ENCODE results near the gene TAPT1. TPM values are rescaled to one million over a fixed set of nuclear protein-coding genes. Genes with fewer than 3 reads are reported as not detected.

The TAPT1 gene
- total RNA-seq, 1 experiment from 2014 or later, result 48.6 TPM

DNA sequence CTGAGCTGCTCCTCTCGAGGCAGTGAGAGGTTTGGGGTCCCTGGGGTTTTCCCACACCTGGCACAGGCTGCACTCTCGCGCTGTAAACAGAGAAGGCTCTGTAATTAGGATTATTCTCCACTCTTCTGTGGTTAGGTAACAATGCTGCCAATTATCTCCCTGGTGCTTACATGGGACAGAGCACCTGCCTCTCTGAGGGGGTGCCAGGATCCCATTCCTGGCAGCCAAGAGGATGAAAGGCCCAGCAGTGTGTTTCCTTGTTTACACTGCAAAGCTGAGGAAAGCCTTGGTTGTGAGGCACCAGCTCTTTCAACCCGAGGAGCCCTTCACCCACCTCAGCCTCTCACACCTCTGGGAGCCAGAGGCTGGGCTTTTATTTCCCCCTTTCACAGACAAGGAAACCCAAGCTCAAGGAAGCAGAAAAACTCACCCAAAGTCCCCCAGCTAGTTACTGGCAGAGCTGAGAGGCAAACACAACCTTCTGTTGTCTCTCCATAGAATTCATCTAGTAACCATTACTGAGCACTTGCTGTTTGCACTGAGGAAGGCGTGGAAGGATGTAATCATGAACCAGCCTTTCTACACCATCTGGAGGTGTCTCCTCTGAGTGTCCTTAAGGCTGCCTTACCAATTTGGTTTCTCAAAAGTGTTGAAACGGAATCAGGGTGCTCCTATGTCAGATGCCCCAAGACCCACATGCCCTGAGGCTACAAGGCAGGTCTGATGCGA, 102.8 kb downstream of the TAPT1 start:
- Histone ChIP-seq H3K27ac (ENCODE audit: low read depth, low read length, poor library complexity, severe bottlenecking) (no peak overlapping the region), H3K27me3 (replicated peaks; ENCODE audit: insufficient read depth, low read depth, low read length, poor library complexity) (peaks cover 6% of the 10 kb centered on the region), H3K4me3 (ENCODE audit: low read depth, low read length, poor library complexity, severe bottlenecking) (no peak overlapping the region), H3K36me3 (ENCODE audit: insufficient read depth, low read length, poor library complexity, severe bottlenecking) (no peaks in the 10 kb centered on the region), H3K9me3 (ENCODE audit: low read depth, low read length, poor library complexity, severe bottlenecking) (no peaks in the 10 kb centered on the region), H3K4me1 (ENCODE audit: insufficient read depth, low read length, poor library complexity, severe bottlenecking) (peaks cover 3% of the 10 kb centered on the region)
- CTCF ChIA-PET, result no interaction called here
- POLR2A ChIA-PET (ENCODE audit: low non-redundant PET), result no interaction called here
- intact Hi-C loops (cut with micrococcal nuclease; ENCODE audit: unreplicated experiment), result no loop called here
- DNase-seq (ENCODE audit: low spot score), result no peak
- TF ChIP-seq, protein P1, sequence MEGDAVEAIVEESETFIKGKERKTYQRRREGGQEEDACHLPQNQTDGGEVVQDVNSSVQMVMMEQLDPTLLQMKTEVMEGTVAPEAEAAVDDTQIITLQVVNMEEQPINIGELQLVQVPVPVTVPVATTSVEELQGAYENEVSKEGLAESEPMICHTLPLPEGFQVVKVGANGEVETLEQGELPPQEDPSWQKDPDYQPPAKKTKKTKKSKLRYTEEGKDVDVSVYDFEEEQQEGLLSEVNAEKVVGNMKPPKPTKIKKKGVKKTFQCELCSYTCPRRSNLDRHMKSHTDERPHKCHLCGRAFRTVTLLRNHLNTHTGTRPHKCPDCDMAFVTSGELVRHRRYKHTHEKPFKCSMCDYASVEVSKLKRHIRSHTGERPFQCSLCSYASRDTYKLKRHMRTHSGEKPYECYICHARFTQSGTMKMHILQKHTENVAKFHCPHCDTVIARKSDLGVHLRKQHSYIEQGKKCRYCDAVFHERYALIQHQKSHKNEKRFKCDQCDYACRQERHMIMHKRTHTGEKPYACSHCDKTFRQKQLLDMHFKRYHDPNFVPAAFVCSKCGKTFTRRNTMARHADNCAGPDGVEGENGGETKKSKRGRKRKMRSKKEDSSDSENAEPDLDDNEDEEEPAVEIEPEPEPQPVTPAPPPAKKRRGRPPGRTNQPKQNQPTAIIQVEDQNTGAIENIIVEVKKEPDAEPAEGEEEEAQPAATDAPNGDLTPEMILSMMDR (conservative IDR thresholded peaks at IDR 0.05; ENCODE audit: low read depth, low read length), result no peak
- TF ChIP-seq EZH2 (IDR thresholded peaks at IDR 0.05; ENCODE audit: borderline replicate concordance, low read depth, low read length, poor library complexity, severe bottlenecking), result no peak
- BruUV-seq (replicated peaks), result no TSS peak

DNA sequence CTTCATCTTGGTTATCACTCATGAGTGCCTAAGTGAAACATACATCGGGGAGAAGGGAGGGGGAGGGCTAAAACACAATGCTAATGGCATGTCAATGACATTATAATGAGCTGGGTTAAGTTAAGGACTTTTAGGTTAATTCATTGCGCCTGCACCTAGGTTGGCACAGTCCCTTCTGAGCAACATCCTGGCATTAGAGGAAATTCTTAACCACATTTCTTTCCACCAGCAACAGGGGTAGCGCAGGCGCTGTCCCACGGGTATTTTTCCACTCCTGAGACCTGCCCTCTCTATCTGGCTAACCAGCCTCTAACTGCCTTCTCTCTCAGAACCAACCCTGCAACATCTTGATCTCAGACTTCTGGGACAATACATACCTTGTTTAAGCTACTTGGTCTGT, 103.5 kb downstream of the TAPT1 start:
- no peak for DNase-seq (ENCODE audit: low spot score)
- TF ChIP-seq, protein P1 (conservative IDR thresholded peaks at IDR 0.05; ENCODE audit: low read depth, low read length), result no peak
- no peak for TF ChIP-seq EZH2 (IDR thresholded peaks at IDR 0.05; ENCODE audit: borderline replicate concordance, low read depth, low read length, poor library complexity, severe bottlenecking)
- intact Hi-C loops (cut with micrococcal nuclease; ENCODE audit: unreplicated experiment), result no loop called here
- no peaks in the 10 kb centered on the region for H3K36me3 ChIP-seq (ENCODE audit: insufficient read depth, low read length, poor library complexity, severe bottlenecking)
- no peak overlapping the region for H3K27ac ChIP-seq (ENCODE audit: low read depth, low read length, poor library complexity, severe bottlenecking)
- BruUV-seq (replicated peaks), result no TSS peak
- no peak overlapping the region for H3K4me3 ChIP-seq (ENCODE audit: low read depth, low read length, poor library complexity, severe bottlenecking)
- peaks cover 3% of the 10 kb centered on the region for H3K4me1 ChIP-seq (ENCODE audit: insufficient read depth, low read length, poor library complexity, severe bottlenecking)
- ChIA-PET CTCF (no interaction called here), POLR2A (ENCODE audit: low non-redundant PET) (no interaction called here)
- H3K9me3 ChIP-seq (ENCODE audit: low read depth, low read length, poor library complexity, severe bottlenecking), result no peaks in the 10 kb centered on the region
- peaks cover 11% of the 10 kb centered on the region for H3K27me3 ChIP-seq (replicated peaks; ENCODE audit: insufficient read depth, low read depth, low read length, poor library complexity)

DNA sequence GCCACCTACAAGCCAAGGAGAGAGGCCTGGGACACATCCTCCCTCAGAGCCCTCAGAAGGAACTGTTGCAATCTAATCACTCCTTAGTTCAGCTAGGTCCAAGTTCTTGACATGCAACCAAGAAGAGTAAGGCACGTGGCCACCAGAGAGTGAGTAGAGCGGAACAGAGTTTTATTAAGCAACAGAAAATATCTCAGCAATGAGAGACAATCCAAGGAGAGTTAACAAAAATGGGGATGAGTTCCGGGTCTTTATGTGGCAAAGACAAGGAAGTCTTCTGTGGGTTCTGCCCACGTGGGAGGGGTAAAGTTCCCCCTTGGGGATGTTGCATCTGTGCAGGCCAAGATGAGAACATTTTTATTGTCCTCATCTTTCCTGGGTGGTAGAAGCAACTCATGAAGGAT, 104.0 kb downstream of the TAPT1 start:
- CTCF ChIA-PET, result no interaction called here
- BruUV-seq (replicated peaks), result no TSS peak
- intact Hi-C loops (cut with micrococcal nuclease; ENCODE audit: unreplicated experiment), result no loop called here
- no peak for DNase-seq (ENCODE audit: low spot score)
- POLR2A ChIA-PET (ENCODE audit: low non-redundant PET), result no interaction called here
- H3K27ac ChIP-seq (ENCODE audit: low read depth, low read length, poor library complexity, severe bottlenecking), result no peak overlapping the region
- H3K9me3 ChIP-seq (ENCODE audit: low read depth, low read length, poor library complexity, severe bottlenecking), result no peaks in the 10 kb centered on the region
- peaks cover 11% of the 10 kb centered on the region for H3K27me3 ChIP-seq (replicated peaks; ENCODE audit: insufficient read depth, low read depth, low read length, poor library complexity)
- H3K36me3 ChIP-seq (ENCODE audit: insufficient read depth, low read length, poor library complexity, severe bottlenecking), result no peaks in the 10 kb centered on the region
- no peak overlapping the region for H3K4me3 ChIP-seq (ENCODE audit: low read depth, low read length, poor library complexity, severe bottlenecking)
- TF ChIP-seq EZH2 (IDR thresholded peaks at IDR 0.05; ENCODE audit: borderline replicate concordance, low read depth, low read length, poor library complexity, severe bottlenecking), result no peak
- TF ChIP-seq, protein P1 (conservative IDR thresholded peaks at IDR 0.05; ENCODE audit: low read depth, low read length), result no peak
- H3K4me1 ChIP-seq (ENCODE audit: insufficient read depth, low read length, poor library complexity, severe bottlenecking), result peaks cover 3% of the 10 kb centered on the region

Measured in A673 (cell line).